ENCODE results near the gene OXT.

- TF ChIP-seq POLR2A (IDR thresholded peaks at IDR 0.05; ENCODE audit: low read depth, low read length) (no peak), CTCF (IDR thresholded peaks at IDR 0.05; ENCODE audit: extremely low read depth in 1 of 2, insufficient read depth in 1 of 2, low read depth in 1 of 2, low read length in 2 of 2) (no peak), JUN (IDR thresholded peaks at IDR 0.05; ENCODE audit: borderline replicate concordance, insufficient read depth, insufficient read length, low read depth) (no peak), MYC (IDR thresholded peaks at IDR 0.05; ENCODE audit: low read depth, low read length) (no peak), GATA2 (IDR thresholded peaks at IDR 0.05; ENCODE audit: insufficient read depth, insufficient read length, low read depth, low read length) (no peak), EZH2 (IDR thresholded peaks at IDR 0.05; ENCODE audit: borderline replicate concordance, low read depth, low read length, severe bottlenecking) (no peak)
Observed at GRCh38 chr20:3043322-3043721, 28.1 kb upstream of the OXT start, which contains the start of gene GNRH2.

All from endothelial cell of umbilical vein (primary cell).